HL-60 (cell line): ENCODE measurements around the gene LRMDA.

Experiments
- DNase-seq, 2 experiments: peaks; one replicate each; pipeline ENCODE4 v3.0.0-alpha.2; 2010 to 2020; ENCODE audit warnings: low read depth in 1 of 2, low spot score in 1 of 2
- H3K27ac ChIP-seq: fragments of 250-450 bp; sonication (Bioruptor Pico); replicated peaks from 2 replicates; pipeline ENCODE4 v1.5.1; 2020; ENCODE audit warnings: mild to moderate bottlenecking, moderate library complexity
- H3K27me3 ChIP-seq: fragments of 250-450 bp; sonication (Bioruptor Pico); 2 replicates; pipeline ENCODE4 v1.5.1; 2021; ENCODE audit warnings: mild to moderate bottlenecking, moderate library complexity; ENCODE audit not compliant: insufficient read depth, poor library complexity, severe bottlenecking
- H3K4me3 ChIP-seq: replicated peaks from 2 replicates; pipeline ENCODE4 v1.5.1; 2011; ENCODE audit warnings: mild to moderate bottlenecking, control low read depth, low read length; ENCODE audit not compliant: insufficient read depth
- CTCF ChIP-seq: IDR thresholded peaks from one replicate; pipeline ENCODE4 v1.5.1; 2011; ENCODE audit warnings: low read length, control low read depth, inconsistent platforms; ENCODE audit not compliant: insufficient read depth
- GABPA ChIP-seq: IDR thresholded peaks from 2 replicates; pipeline ENCODE4 v1.6.1; 2012; ENCODE audit warnings: low read depth
- POLR2AphosphoS5 ChIP-seq: IDR thresholded peaks from 2 replicates; pipeline ENCODE4 v1.6.1; 2012; ENCODE audit warnings: low read depth
- SPI1 ChIP-seq: IDR thresholded peaks from 2 replicates; pipeline ENCODE4 v1.6.1; 2012; ENCODE audit warnings: low read depth, mild to moderate bottlenecking, borderline replicate concordance
- TF ChIP-seq, protein P1 (sequence below): IDR thresholded peaks from 2 replicates; pipeline ENCODE4 v1.6.1; 2012; ENCODE audit warnings: low read depth; ENCODE audit not compliant: insufficient replicate concordance

The LRMDA gene

DNA sequence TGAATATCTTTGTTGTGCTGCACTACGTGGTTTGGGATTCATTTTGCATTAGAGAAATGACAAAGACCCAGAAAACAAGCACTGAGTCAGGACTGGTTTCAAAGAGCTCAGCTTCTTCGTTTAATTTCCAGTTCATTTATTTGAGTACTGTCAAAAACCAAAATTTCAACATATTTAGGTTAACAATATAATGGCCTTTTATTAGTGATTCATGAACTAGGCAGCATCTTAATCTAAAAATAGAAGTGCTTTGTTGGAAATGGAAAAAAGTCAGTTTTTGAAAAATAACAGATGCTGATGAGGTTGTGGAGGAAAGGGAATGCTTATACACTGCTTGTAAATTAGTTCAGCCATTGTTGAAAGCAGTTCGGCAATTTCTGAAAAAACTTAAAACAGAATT, 856.4 kb downstream of the LRMDA start:
- H3K27ac ChIP-seq, result no peak overlapping the region
- no peaks in the 10 kb centered on the region for H3K27me3 ChIP-seq
- DNase-seq, result no peak
- no peak overlapping the region for H3K4me3 ChIP-seq
- no peak for TF ChIP-seq SPI1
- TF ChIP-seq CTCF, result no peak
- no peak for TF ChIP-seq GABPA
- TF ChIP-seq, protein P1, sequence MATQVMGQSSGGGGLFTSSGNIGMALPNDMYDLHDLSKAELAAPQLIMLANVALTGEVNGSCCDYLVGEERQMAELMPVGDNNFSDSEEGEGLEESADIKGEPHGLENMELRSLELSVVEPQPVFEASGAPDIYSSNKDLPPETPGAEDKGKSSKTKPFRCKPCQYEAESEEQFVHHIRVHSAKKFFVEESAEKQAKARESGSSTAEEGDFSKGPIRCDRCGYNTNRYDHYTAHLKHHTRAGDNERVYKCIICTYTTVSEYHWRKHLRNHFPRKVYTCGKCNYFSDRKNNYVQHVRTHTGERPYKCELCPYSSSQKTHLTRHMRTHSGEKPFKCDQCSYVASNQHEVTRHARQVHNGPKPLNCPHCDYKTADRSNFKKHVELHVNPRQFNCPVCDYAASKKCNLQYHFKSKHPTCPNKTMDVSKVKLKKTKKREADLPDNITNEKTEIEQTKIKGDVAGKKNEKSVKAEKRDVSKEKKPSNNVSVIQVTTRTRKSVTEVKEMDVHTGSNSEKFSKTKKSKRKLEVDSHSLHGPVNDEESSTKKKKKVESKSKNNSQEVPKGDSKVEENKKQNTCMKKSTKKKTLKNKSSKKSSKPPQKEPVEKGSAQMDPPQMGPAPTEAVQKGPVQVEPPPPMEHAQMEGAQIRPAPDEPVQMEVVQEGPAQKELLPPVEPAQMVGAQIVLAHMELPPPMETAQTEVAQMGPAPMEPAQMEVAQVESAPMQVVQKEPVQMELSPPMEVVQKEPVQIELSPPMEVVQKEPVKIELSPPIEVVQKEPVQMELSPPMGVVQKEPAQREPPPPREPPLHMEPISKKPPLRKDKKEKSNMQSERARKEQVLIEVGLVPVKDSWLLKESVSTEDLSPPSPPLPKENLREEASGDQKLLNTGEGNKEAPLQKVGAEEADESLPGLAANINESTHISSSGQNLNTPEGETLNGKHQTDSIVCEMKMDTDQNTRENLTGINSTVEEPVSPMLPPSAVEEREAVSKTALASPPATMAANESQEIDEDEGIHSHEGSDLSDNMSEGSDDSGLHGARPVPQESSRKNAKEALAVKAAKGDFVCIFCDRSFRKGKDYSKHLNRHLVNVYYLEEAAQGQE, result no peak
- TF ChIP-seq POLR2AphosphoS5, result no peak

DNA sequence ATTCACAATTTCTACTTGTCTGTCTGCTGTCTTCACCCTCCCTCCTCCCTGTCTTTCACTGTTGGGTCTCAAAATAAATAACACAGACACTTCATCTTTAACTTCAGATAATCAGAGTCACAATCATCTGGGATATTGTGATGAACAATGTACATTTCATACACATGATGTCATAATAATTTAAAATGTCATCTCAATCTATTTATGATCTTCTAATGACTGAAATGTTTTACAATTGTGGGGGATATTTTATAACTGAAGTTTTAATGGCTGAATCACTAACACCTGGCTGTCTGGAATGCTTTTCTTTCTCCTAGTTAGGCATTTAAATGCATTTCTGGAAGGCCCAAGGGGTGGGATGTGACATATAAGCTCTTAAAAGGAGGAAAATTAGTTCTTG, 859.8 kb downstream of the LRMDA start:
- no peak for DNase-seq
- TF ChIP-seq GABPA (no peak), POLR2AphosphoS5 (no peak), SPI1 (no peak), CTCF (no peak)
- TF ChIP-seq, protein P1, result no peak
- H3K27me3 ChIP-seq, result no peaks in the 10 kb centered on the region

GRCh38 chr10:76291885-76292284, 860.5 kb downstream of the LRMDA start:
- DNase-seq, result no peak
- Histone ChIP-seq H3K27ac (no peak overlapping the region), H3K4me3 (no peak overlapping the region), H3K27me3 (no peaks in the 10 kb centered on the region)
- TF ChIP-seq POLR2AphosphoS5 (no peak), SPI1 (no peak)

More for the DNA sequence above, 859.8 kb downstream of the LRMDA start:
- no peak overlapping the region for H3K4me3 ChIP-seq
- no peak overlapping the region for H3K27ac ChIP-seq

DNA sequence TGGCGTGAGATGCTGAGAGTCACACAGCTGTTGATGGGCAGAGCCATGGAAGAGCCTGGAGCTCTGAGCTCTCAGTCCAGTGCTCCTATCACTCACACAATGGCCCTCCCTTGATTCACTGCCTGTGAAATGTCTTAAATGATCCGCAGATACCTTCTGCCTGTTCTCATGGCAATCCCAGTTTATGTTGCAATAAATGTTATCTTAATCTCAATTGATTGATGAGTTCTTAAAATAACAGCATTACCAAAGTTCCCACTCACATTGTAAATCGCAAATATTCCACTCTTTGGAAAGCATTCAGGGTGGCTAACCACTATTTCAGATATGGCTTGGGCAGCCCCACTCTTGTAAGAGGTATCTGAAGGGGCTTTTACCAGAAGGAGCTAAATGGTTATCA, 865.5 kb downstream of the LRMDA start:
- no peak for TF ChIP-seq GABPA
- TF ChIP-seq POLR2AphosphoS5, result no peak
- TF ChIP-seq, protein P1, result no peak
- TF ChIP-seq CTCF, result no peak
- TF ChIP-seq SPI1, result no peak
- no peak for DNase-seq
- Histone ChIP-seq H3K4me3 (no peak overlapping the region), H3K27me3 (no peaks in the 10 kb centered on the region), H3K27ac (no peak overlapping the region)
